HL-60 (cell line): ENCODE measurements around the gene SCO2.
"Not testable (repeated sequence)": the region's sequence is repeated elsewhere in the genome, so short reads cannot be mapped to it uniquely, and the experiment has no call there.

Experiments used
- GABPA ChIP-seq: IDR thresholded peaks from 2 replicates; pipeline ENCODE4 v1.6.1; 2012; ENCODE audit warnings: low read depth
- POLR2AphosphoS5 ChIP-seq: IDR thresholded peaks from 2 replicates; pipeline ENCODE4 v1.6.1; 2012; ENCODE audit warnings: low read depth
- REST ChIP-seq: IDR thresholded peaks from 2 replicates; pipeline ENCODE4 v1.6.1; 2012; ENCODE audit warnings: low read depth; ENCODE audit not compliant: insufficient replicate concordance
- TF ChIP-seq, protein P1 (sequence below): IDR thresholded peaks from one replicate; pipeline ENCODE4 v1.5.1; 2011; ENCODE audit warnings: low read length, control low read depth, inconsistent platforms; ENCODE audit not compliant: insufficient read depth

- TF ChIP-seq POLR2AphosphoS5, REST, GABPA: not testable (repeated sequence)
- TF ChIP-seq, protein P1, sequence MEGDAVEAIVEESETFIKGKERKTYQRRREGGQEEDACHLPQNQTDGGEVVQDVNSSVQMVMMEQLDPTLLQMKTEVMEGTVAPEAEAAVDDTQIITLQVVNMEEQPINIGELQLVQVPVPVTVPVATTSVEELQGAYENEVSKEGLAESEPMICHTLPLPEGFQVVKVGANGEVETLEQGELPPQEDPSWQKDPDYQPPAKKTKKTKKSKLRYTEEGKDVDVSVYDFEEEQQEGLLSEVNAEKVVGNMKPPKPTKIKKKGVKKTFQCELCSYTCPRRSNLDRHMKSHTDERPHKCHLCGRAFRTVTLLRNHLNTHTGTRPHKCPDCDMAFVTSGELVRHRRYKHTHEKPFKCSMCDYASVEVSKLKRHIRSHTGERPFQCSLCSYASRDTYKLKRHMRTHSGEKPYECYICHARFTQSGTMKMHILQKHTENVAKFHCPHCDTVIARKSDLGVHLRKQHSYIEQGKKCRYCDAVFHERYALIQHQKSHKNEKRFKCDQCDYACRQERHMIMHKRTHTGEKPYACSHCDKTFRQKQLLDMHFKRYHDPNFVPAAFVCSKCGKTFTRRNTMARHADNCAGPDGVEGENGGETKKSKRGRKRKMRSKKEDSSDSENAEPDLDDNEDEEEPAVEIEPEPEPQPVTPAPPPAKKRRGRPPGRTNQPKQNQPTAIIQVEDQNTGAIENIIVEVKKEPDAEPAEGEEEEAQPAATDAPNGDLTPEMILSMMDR: not testable (repeated sequence)
Measured at GRCh38 chr22:50520184-50520583, 5.2 kb downstream of the SCO2 start.
